Erythroblast (primary cell): ENCODE data around the gene TMEM26.

ENCODE experiments used
- GATA1 ChIP-seq: IDR thresholded peaks from 2 replicates; pipeline ENCODE4 v1.6.1; 2011; ENCODE audit warnings: low read depth, mild to moderate bottlenecking, control low read depth, low read length, moderate library complexity
- POLR2A ChIP-seq: IDR thresholded peaks from 2 replicates; pipeline ENCODE4 v1.6.1; 2011; ENCODE audit warnings: mild to moderate bottlenecking, low read length

GRCh38 chr10:61397175-61397986 is 55.8 kb downstream of the TMEM26 start:
- TF ChIP-seq POLR2A (no peak), GATA1 (no peak)
